HepG2 (cell line): Measurements from ENCODE around the gene ZNF740. TPM values are rescaled to one million over a fixed set of nuclear protein-coding genes. Genes with fewer than 3 reads are reported as not detected.

ENCODE experiments used
- AKAP8 ChIP-seq: sonication (generic); formaldehyde crosslinking; IDR thresholded peaks from 2 replicates; pipeline ENCODE4 v1.5.1; 2020; ENCODE audit warnings: mild to moderate bottlenecking, missing genetic modification reagents
- ARNT2 ChIP-seq: sonication (generic); formaldehyde crosslinking; IDR thresholded peaks from 2 replicates; pipeline ENCODE4 v1.8.0; 2022; ENCODE audit warnings: mild to moderate bottlenecking, low read depth, missing genetic modification reagents, moderate library complexity
- ASH2L ChIP-seq: fragments of 300-600, 200-600 bp; sonication (generic); IDR thresholded peaks from 2 replicates; pipeline ENCODE4 v1.7.0; 2017; ENCODE audit warnings: low read depth, mild to moderate bottlenecking, moderate library complexity, mixed read lengths, low read length; ENCODE audit not compliant: insufficient read length
- FOXK1 ChIP-seq: sonication (generic); formaldehyde crosslinking; IDR thresholded peaks from 2 replicates; pipeline ENCODE4 v1.4.0; 2020; ENCODE audit warnings: low read depth, missing genetic modification reagents, borderline replicate concordance
- GATA4 ChIP-seq: sonication (generic); IDR thresholded peaks from 2 replicates; pipeline ENCODE4 v1.6.1; 2016; ENCODE audit warnings: antibody characterized with exemption, low read depth, borderline replicate concordance
- HNRNPH1 ChIP-seq: fragments of 200-400 bp; formaldehyde crosslinking; optimal IDR thresholded peaks from 2 replicates; pipeline ENCODE3; 2017; ENCODE audit warnings: mild to moderate bottlenecking, low read depth, low read length
- HNRNPLL ChIP-seq: fragments of 200-400 bp; formaldehyde crosslinking; IDR thresholded peaks from 2 replicates; pipeline ENCODE4 v1.6.1; 2017; ENCODE audit warnings: mild to moderate bottlenecking, low read depth, low read length; ENCODE audit not compliant: poor library complexity, severe bottlenecking
- PCBP2 ChIP-seq: fragments of 200-400 bp; formaldehyde crosslinking; optimal IDR thresholded peaks from 2 replicates; pipeline ENCODE3; 2018; ENCODE audit warnings: low read length, low read depth; ENCODE audit not compliant: poor library complexity, severe bottlenecking
- POLR2A ChIP-seq, 2 experiments: IDR thresholded peaks; 2 replicates each; pipeline ENCODE4 v1.6.1; 2011; ENCODE audit warnings: low read depth in 2 of 2, low read length in 2 of 2, mild to moderate bottlenecking in 1 of 2, moderate library complexity in 1 of 2; ENCODE audit not compliant: insufficient read depth in 1 of 2
- PTBP1 ChIP-seq: fragments of 200-400 bp; formaldehyde crosslinking; IDR thresholded peaks from 2 replicates; pipeline ENCODE4 v1.6.1; 2018; ENCODE audit warnings: low read length, low read depth; ENCODE audit not compliant: poor library complexity, severe bottlenecking
- RCOR2 ChIP-seq: IDR thresholded peaks from 2 replicates; pipeline ENCODE4 v1.6.1; 2016; ENCODE audit warnings: missing biosample characterization, missing genetic modification reagents
- REL ChIP-seq: sonication (generic); formaldehyde crosslinking; conservative IDR thresholded peaks from 2 replicates; pipeline ENCODE4 v1.8.0; 2022; ENCODE audit warnings: mild to moderate bottlenecking, missing genetic modification reagents, moderate library complexity
- RFX5 ChIP-seq: IDR thresholded peaks from 2 replicates; pipeline ENCODE4 v1.6.1; 2011; ENCODE audit warnings: low read depth, low read length, improper control_type of control experiment
- RXRA ChIP-seq: sonication (generic); formaldehyde crosslinking; IDR thresholded peaks from 2 replicates; pipeline ENCODE4 v1.5.1; 2020; ENCODE audit warnings: missing genetic modification reagents
- SPEN ChIP-seq: sonication (generic); formaldehyde crosslinking; IDR thresholded peaks from 2 replicates; pipeline ENCODE4 v1.5.1; 2020; ENCODE audit warnings: low read depth, mild to moderate bottlenecking, missing genetic modification reagents
- STAG1 ChIP-seq: sonication (generic); formaldehyde crosslinking; IDR thresholded peaks from 2 replicates; pipeline ENCODE4 v1.4.0; 2020; ENCODE audit warnings: missing genetic modification reagents
- TOPORS ChIP-seq: sonication (generic); formaldehyde crosslinking; IDR thresholded peaks from 2 replicates; pipeline ENCODE4 v1.8.0; 2023; ENCODE audit warnings: mild to moderate bottlenecking, missing genetic modification reagents
- YEATS4 ChIP-seq: sonication (generic); formaldehyde crosslinking; IDR thresholded peaks from 2 replicates; pipeline ENCODE4 v1.4.0; 2020; ENCODE audit warnings: missing genetic modification reagents, borderline replicate concordance
- ZSCAN31 ChIP-seq: sonication (generic); formaldehyde crosslinking; IDR thresholded peaks from 2 replicates; pipeline ENCODE4 v1.5.0; 2020; ENCODE audit warnings: low read depth, mild to moderate bottlenecking, missing genetic modification reagents
- polyA plus RNA-seq, 8 experiments: library from polyadenylated mRNA; depleted of rRNA in 3 of 8; stranded (reverse) in 7 of 8; unstranded in 1 of 8; fragments of >200 nt; fragmentation: Illumina TruSeq in 4 of 8; extraction: Trizol in 4 of 8; gene quantifications; 2 replicates each; pipeline versions ENCODE4 v1.2.1 to v1.2.3, GENCODE V29; 2011 to 2016; ENCODE audit warnings: low read depth in 4 of 8, missing spikeins in 1 of 8, mixed read lengths in 1 of 8; ENCODE audit not compliant: insufficient read depth in 1 of 8
- total RNA-seq, 5 experiments: library from RNA; depleted of rRNA; stranded (reverse); fragments of >200 nt; fragmentation: Illumina TruSeq; extraction: Trizol; gene quantifications; 2 replicates each; pipeline ENCODE4 v1.2.3, GENCODE V29; 2016; ENCODE audit warnings: low read depth in 1 of 5
- TF ChIP-seq, protein P1 (sequence below): sonication (generic); formaldehyde crosslinking; IDR thresholded peaks from 2 replicates; pipeline ENCODE4 v1.4.0; 2020; ENCODE audit warnings: mild to moderate bottlenecking, low read depth, missing genetic modification reagents
- TF ChIP-seq, protein P2 (sequence below): fragments of 450-650 bp; IDR thresholded peaks from 2 replicates; pipeline ENCODE4 v1.6.1; 2017; ENCODE audit warnings: mild to moderate bottlenecking
- TF ChIP-seq, protein P3 (sequence below): sonication (generic); formaldehyde crosslinking; IDR thresholded peaks from 2 replicates; pipeline ENCODE4 v1.4.0; 2020; ENCODE audit warnings: missing genetic modification reagents, low read depth, mild to moderate bottlenecking, borderline replicate concordance
- TF ChIP-seq, protein P4 (sequence below): sonication (generic); formaldehyde crosslinking; IDR thresholded peaks from 2 replicates; pipeline ENCODE4 v1.5.1; 2020; ENCODE audit warnings: missing genetic modification reagents, mild to moderate bottlenecking, borderline replicate concordance
- TF ChIP-seq, protein P5 (sequence below): sonication (generic); formaldehyde crosslinking; IDR thresholded peaks from 2 replicates; pipeline ENCODE4 v1.8.1; 2022; ENCODE audit warnings: low read depth, mild to moderate bottlenecking, missing genetic modification reagents

The ZNF740 gene
- total and polyA plus RNA-seq, 2 of the 13 experiments (the other 11 are each of a cell fraction or from before 2014, with no cell fraction given), result 16.9 to 19.0 TPM

DNA sequence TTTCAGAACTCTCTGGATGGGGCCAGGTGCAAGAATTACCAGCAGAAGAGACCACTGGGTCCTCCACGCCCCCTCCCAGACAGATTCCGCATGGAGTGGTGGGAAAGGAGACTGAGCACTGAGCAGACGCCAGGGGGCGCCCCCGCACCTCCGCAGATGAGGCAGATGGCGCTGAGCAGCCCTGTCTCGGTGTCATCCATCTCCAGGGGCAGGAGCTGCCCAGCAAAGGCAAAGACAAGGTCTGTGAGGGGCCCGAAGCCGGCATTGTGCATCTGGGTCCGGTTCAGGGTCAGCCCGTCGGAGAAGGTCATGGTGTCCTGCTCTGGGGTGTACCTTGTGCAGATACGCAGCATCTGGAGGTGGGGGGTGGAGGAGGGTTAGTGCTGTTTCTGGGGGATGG is 32.8 kb downstream of the ZNF740 start (continued):
- TF ChIP-seq, protein P1, sequence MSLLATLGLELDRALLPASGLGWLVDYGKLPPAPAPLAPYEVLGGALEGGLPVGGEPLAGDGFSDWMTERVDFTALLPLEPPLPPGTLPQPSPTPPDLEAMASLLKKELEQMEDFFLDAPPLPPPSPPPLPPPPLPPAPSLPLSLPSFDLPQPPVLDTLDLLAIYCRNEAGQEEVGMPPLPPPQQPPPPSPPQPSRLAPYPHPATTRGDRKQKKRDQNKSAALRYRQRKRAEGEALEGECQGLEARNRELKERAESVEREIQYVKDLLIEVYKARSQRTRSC (CRISPR knock-in tag), result no peak
- no peak for TF ChIP-seq TOPORS (CRISPR knock-in tag)
- TF ChIP-seq, protein P2, sequence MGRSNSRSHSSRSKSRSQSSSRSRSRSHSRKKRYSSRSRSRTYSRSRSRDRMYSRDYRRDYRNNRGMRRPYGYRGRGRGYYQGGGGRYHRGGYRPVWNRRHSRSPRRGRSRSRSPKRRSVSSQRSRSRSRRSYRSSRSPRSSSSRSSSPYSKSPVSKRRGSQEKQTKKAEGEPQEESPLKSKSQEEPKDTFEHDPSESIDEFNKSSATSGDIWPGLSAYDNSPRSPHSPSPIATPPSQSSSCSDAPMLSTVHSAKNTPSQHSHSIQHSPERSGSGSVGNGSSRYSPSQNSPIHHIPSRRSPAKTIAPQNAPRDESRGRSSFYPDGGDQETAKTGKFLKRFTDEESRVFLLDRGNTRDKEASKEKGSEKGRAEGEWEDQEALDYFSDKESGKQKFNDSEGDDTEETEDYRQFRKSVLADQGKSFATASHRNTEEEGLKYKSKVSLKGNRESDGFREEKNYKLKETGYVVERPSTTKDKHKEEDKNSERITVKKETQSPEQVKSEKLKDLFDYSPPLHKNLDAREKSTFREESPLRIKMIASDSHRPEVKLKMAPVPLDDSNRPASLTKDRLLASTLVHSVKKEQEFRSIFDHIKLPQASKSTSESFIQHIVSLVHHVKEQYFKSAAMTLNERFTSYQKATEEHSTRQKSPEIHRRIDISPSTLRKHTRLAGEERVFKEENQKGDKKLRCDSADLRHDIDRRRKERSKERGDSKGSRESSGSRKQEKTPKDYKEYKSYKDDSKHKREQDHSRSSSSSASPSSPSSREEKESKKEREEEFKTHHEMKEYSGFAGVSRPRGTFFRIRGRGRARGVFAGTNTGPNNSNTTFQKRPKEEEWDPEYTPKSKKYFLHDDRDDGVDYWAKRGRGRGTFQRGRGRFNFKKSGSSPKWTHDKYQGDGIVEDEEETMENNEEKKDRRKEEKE, result no peak
- TF ChIP-seq ASH2L, result no peak
- TF ChIP-seq, protein P3, sequence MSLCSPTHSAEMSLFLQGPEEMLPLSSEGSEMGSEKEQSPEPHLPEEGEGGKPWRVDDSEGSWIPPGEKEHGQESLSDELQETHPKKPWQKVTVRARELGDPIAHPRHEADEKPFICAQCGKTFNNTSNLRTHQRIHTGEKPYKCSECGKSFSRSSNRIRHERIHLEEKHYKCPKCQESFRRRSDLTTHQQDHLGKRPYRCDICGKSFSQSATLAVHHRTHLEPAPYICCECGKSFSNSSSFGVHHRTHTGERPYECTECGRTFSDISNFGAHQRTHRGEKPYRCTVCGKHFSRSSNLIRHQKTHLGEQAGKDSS (CRISPR knock-in tag), result no peak
- no peak for TF ChIP-seq YEATS4 (CRISPR knock-in tag)
- no peak for TF ChIP-seq ZSCAN31 (CRISPR knock-in tag)
- no peak for TF ChIP-seq GATA4
- no peak for TF ChIP-seq RXRA
- no peak for TF ChIP-seq PCBP2
- 0 out of 2 replicates have a peak, but pooled peaks have one; percentile 56 for TF ChIP-seq ARNT2 (CRISPR knock-in tag)
- TF ChIP-seq HNRNPH1, result no peak
- TF ChIP-seq AKAP8 (CRISPR knock-in tag), result no peak
- TF ChIP-seq SPEN, result peak; percentile 41; the same call in 1 of the 2 replicates
- TF ChIP-seq, protein P4, sequence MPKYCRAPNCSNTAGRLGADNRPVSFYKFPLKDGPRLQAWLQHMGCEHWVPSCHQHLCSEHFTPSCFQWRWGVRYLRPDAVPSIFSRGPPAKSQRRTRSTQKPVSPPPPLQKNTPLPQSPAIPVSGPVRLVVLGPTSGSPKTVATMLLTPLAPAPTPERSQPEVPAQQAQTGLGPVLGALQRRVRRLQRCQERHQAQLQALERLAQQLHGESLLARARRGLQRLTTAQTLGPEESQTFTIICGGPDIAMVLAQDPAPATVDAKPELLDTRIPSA, result no peak
- TF ChIP-seq FOXK1, result no peak
- TF ChIP-seq PTBP1, result no peak
- no peak for TF ChIP-seq RCOR2 (CRISPR knock-in tag)
- TF ChIP-seq HNRNPLL, result no peak
- 0 out of 2 replicates have a peak, but pooled peaks have one; percentile 42 for TF ChIP-seq RFX5
- peak; percentile 95 for TF ChIP-seq STAG1 (CRISPR knock-in tag)
- TF ChIP-seq REL (CRISPR knock-in tag), result no peak
- TF ChIP-seq, protein P5, sequence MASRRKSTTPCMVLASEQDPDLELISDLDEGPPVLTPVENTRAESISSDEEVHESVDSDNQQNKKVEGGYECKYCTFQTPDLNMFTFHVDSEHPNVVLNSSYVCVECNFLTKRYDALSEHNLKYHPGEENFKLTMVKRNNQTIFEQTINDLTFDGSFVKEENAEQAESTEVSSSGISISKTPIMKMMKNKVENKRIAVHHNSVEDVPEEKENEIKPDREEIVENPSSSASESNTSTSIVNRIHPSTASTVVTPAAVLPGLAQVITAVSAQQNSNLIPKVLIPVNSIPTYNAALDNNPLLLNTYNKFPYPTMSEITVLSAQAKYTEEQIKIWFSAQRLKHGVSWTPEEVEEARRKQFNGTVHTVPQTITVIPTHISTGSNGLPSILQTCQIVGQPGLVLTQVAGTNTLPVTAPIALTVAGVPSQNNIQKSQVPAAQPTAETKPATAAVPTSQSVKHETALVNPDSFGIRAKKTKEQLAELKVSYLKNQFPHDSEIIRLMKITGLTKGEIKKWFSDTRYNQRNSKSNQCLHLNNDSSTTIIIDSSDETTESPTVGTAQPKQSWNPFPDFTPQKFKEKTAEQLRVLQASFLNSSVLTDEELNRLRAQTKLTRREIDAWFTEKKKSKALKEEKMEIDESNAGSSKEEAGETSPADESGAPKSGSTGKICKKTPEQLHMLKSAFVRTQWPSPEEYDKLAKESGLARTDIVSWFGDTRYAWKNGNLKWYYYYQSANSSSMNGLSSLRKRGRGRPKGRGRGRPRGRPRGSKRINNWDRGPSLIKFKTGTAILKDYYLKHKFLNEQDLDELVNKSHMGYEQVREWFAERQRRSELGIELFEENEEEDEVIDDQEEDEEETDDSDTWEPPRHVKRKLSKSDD (CRISPR knock-in tag), result no peak
- no peak for TF ChIP-seq POLR2A (IDR thresholded peaks at IDR 0.05; ENCODE audit: insufficient read depth in 1 of 2, low read depth in 2 of 2, low read length in 2 of 2)
